GM12878 (cell line): Measurements from ENCODE around the gene SHISA7.

Source experiments
- CBFB ChIP-seq: IDR thresholded peaks from 2 replicates; pipeline ENCODE4 v1.6.1; 2016; ENCODE audit warnings: antibody characterized with exemption, low read depth
- CREM ChIP-seq: IDR thresholded peaks from 2 replicates; pipeline ENCODE4 v1.6.1; 2014; ENCODE audit warnings: antibody characterized with exemption, low read depth
- CTCF ChIP-seq, 3 experiments: IDR thresholded peaks in 2 of 3; conservative IDR thresholded peaks in 1 of 3; 2 replicates each; pipeline ENCODE4 v1.5.1; 2011; ENCODE audit warnings: low read depth in 3 of 3, low read length in 3 of 3, mild to moderate bottlenecking in 3 of 3, control low read depth in 2 of 3, moderate library complexity in 2 of 3, inconsistent platforms in 1 of 3, mixed read lengths in 1 of 3; ENCODE audit not compliant: control insufficient read depth in 2 of 3, insufficient read depth in 1 of 3; ENCODE audit errors: extremely low read depth in 1 of 3
- FOS ChIP-seq: IDR thresholded peaks from 3 replicates; pipeline ENCODE4 v1.6.1; 2011; ENCODE audit warnings: borderline replicate concordance; ENCODE audit not compliant: insufficient read length; ENCODE audit errors: extremely low read depth
- FOXM1 ChIP-seq: IDR thresholded peaks from 2 replicates; pipeline ENCODE4 v1.6.1; 2012; ENCODE audit warnings: low read depth, mild to moderate bottlenecking, inconsistent platforms, low read length, moderate library complexity
- MAX ChIP-seq: IDR thresholded peaks from 2 replicates; pipeline ENCODE4 v1.6.1; 2012; ENCODE audit warnings: low read depth, low read length, improper control_type of control experiment
- NBN ChIP-seq: fragments of 450-650 bp; IDR thresholded peaks from 2 replicates; pipeline ENCODE4 v1.6.1; 2016
- NR2C2 ChIP-seq: IDR thresholded peaks from 2 replicates; pipeline ENCODE4 v1.6.1; 2011; ENCODE audit warnings: borderline replicate concordance, low read depth; ENCODE audit not compliant: control insufficient read depth, insufficient read length
- POLR2A ChIP-seq: IDR thresholded peaks from 2 replicates; pipeline ENCODE4 v1.6.1; 2011; ENCODE audit warnings: low read depth, mild to moderate bottlenecking, low read length
- TF ChIP-seq, protein P1 (sequence below): IDR thresholded peaks from 2 replicates; pipeline ENCODE4 v1.6.1; 2011; ENCODE audit warnings: low read depth, low read length, improper control_type of control experiment, borderline replicate concordance

DNA sequence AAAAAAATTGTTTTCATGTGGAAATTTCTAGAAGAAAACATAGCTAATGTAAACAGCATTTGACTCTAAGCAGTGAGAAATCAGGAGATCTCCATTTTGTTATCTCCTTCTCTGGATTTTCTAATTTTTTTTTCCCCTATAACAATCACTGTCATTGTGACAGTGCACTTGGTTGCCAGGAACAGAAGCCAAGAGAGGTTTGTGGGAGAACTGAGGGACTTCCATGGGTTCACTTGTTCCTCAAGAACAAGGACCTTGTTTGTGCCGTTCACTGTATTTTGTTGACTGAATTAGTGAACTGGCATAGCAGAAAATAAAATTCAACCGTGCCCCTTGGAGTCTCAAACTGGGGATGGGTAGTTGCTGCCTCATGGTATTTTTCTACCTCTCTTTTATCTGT is 17.1 kb downstream of the SHISA7 start:
- TF ChIP-seq CREM (no peak), FOXM1 (no peak), NR2C2 (no peak), MAX (no peak), CTCF (IDR thresholded peaks at IDR 0.05 in 2 of 3, conservative IDR thresholded peaks at IDR 0.05 in 1 of 3; ENCODE audit: control insufficient read depth in 2 of 3, extremely low read depth in 1 of 3, insufficient read depth in 1 of 3, low read depth in 3 of 3, low read length in 3 of 3) (no peak), CBFB (no peak), POLR2A (no peak), FOS (no peak), NBN (no peak)
- TF ChIP-seq, protein P1, sequence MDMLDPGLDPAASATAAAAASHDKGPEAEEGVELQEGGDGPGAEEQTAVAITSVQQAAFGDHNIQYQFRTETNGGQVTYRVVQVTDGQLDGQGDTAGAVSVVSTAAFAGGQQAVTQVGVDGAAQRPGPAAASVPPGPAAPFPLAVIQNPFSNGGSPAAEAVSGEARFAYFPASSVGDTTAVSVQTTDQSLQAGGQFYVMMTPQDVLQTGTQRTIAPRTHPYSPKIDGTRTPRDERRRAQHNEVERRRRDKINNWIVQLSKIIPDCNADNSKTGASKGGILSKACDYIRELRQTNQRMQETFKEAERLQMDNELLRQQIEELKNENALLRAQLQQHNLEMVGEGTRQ: no peak
